Measurements from ENCODE around the gene SLC16A4. TPM values are rescaled to one million over a fixed set of nuclear protein-coding genes. Genes with fewer than 3 reads are reported as not detected.

SLC16A4 gene
- polyA plus RNA-seq, 1 of the 3 experiments (the other 2 are of a cell fraction): 3.0 TPM

- Histone ChIP-seq H4K20me1 (ENCODE audit: insufficient read depth) (no peaks in the 10 kb centered on the region), H3K27ac (ENCODE audit: low read depth in 2 of 2, low read length in 1 of 2) (peak overlapping the region in 1 of 2 experiments; percentile 45; a peak in 2 of 4 replicates), H3K27me3 (ENCODE audit: insufficient read depth) (no peaks in the 10 kb centered on the region), H3F3A (replicated peaks; ENCODE audit: insufficient read depth) (peaks cover 25% of the 10 kb centered on the region), H3K4me1 (ENCODE audit: control insufficient read depth in 1 of 2, insufficient read depth in 2 of 2, low read depth in 1 of 2, low read length in 1 of 2) (peaks cover 5 to 6% of the 10 kb centered on the region in 2 experiments; a peak in 1 of 4 replicates), H2AFZ (ENCODE audit: low read depth) (no peak overlapping the region), H3K9ac (no peak overlapping the region), H3K36me3 (replicated peaks in 1 of 2; ENCODE audit: control insufficient read depth in 1 of 2, insufficient read depth in 2 of 2, low read length in 1 of 2) (peaks cover 0 to 16% of the 10 kb centered on the region in 2 experiments), H3K4me2 (no peak overlapping the region), H3K79me2 (ENCODE audit: insufficient read depth) (no peaks in the 10 kb centered on the region), H3K4me3 (ENCODE audit: low read depth in 2 of 2, low read length in 1 of 2) (no peak overlapping the region), H3K9me3 (no peaks in the 10 kb centered on the region), H3K9me2 (no peaks in the 10 kb centered on the region)
- ChIA-PET POLR2A (no interaction called here), CTCF (interaction anchor here (0.6 to 1.3 kb wide), 2 partner anchors 13 to 66 kb away, joined by 3 to 4 read pairs; no protein-coding TSS in a partner anchor)
- TF ChIP-seq MXI1 (IDR thresholded peaks at IDR 0.05; ENCODE audit: low read depth, low read length) (no peak), USF2 (IDR thresholded peaks at IDR 0.05; ENCODE audit: borderline replicate concordance, low read depth, low read length) (no peak), ZBTB33 (IDR thresholded peaks at IDR 0.05; ENCODE audit: borderline replicate concordance, low read depth) (no peak), TCF12 (IDR thresholded peaks at IDR 0.05) (no peak), NRF1 (IDR thresholded peaks at IDR 0.05; ENCODE audit: low read depth, low read length) (no peak), NFIC (IDR thresholded peaks at IDR 0.05; ENCODE audit: borderline replicate concordance) (no peak)
- 94% methylated on average over 3 of the region's 3 CpGs for WGBS (ENCODE audit: low lambda C conversion rate)
- DNase-seq: no peak
Observed at GRCh38 chr1:110394493-110394820, 3.6 kb upstream of the SLC16A4 start.

- 53% methylated on average over 3 of the region's 3 CpGs for WGBS (ENCODE audit: low lambda C conversion rate)
- Histone ChIP-seq H3F3A (replicated peaks; ENCODE audit: insufficient read depth) (peaks cover 22% of the 10 kb centered on the region), H3K9me3 (no peaks in the 10 kb centered on the region), H3K36me3 (replicated peaks in 1 of 2; ENCODE audit: control insufficient read depth in 1 of 2, insufficient read depth in 2 of 2, low read length in 1 of 2) (peaks cover 0 to 15% of the 10 kb centered on the region in 2 experiments), H3K4me3 (ENCODE audit: low read depth in 2 of 2, low read length in 1 of 2) (no peak overlapping the region), H3K9ac (no peak overlapping the region), H3K9me2 (no peaks in the 10 kb centered on the region), H3K79me2 (ENCODE audit: insufficient read depth) (no peaks in the 10 kb centered on the region), H4K20me1 (ENCODE audit: insufficient read depth) (no peaks in the 10 kb centered on the region), H3K4me1 (ENCODE audit: control insufficient read depth in 1 of 2, insufficient read depth in 2 of 2, low read depth in 1 of 2, low read length in 1 of 2) (peaks cover 5 to 6% of the 10 kb centered on the region in 2 experiments; a peak in 1 of 4 replicates), H3K27me3 (ENCODE audit: insufficient read depth) (no peaks in the 10 kb centered on the region), H2AFZ (ENCODE audit: low read depth) (no peak overlapping the region; the same call in 1 of the 2 replicates), H3K4me2 (no peak overlapping the region; the same call in 1 of the 2 replicates), H3K27ac (ENCODE audit: low read depth in 2 of 2, low read length in 1 of 2) (peak overlapping the region in 1 of 2 experiments; percentile 45; a peak in 2 of 4 replicates)
- ChIA-PET CTCF (interaction anchor here (0.9 to 1.3 kb wide), 6 partner anchors 11 to 186 kb away, joined by 3 to 5 read pairs (median 4); no protein-coding TSS in a partner anchor), POLR2A (no interaction called here)
- DNase-seq: no peak
- TF ChIP-seq USF1 (IDR thresholded peaks at IDR 0.05; ENCODE audit: borderline replicate concordance, low read depth) (no peak), JUND (IDR thresholded peaks at IDR 0.05) (peak; percentile 51; the same call in 1 of the 2 replicates), TCF12 (IDR thresholded peaks at IDR 0.05) (peak; percentile 6; the same call in 1 of the 2 replicates), MEF2A (IDR thresholded peaks at IDR 0.05; ENCODE audit: borderline replicate concordance, low read depth) (no peak), ZBTB33 (IDR thresholded peaks at IDR 0.05; ENCODE audit: borderline replicate concordance, low read depth) (no peak), FOXM1 (IDR thresholded peaks at IDR 0.05; ENCODE audit: low read depth) (no peak), CHD2 (IDR thresholded peaks at IDR 0.05; ENCODE audit: low read length, partially characterized antibody) (no peak), REST (IDR thresholded peaks at IDR 0.05; ENCODE audit: low read depth, low read length) (no peak), TEAD4 (IDR thresholded peaks at IDR 0.05; ENCODE audit: borderline replicate concordance, insufficient read depth) (no peak), POLR2AphosphoS5 (IDR thresholded peaks at IDR 0.05; ENCODE audit: low read depth, low read length) (no peak), TAF1 (IDR thresholded peaks at IDR 0.05; ENCODE audit: borderline replicate concordance, low read depth, low read length) (no peak), EZH2phosphoT487 (IDR thresholded peaks at IDR 0.05; ENCODE audit: borderline replicate concordance, low read depth) (no peak)
Observed at GRCh38 chr1:110393691-110394492, 3.1 kb upstream of the SLC16A4 start.

Data from SK-N-SH (cell line).